GM21447 (cell line): ENCODE results near the gene CAPN1.

Experiments used
- ATAC-seq: cut with Tn5 transposase; IDR thresholded peaks from one replicate; pipeline ENCODE4 v1.9.1; 2021; ENCODE audit not compliant: unreplicated experiment

CAPN1 gene

GRCh38 chr11:65189191-65189590 is 7.5 kb downstream of the CAPN1 start:
- ATAC-seq, result no peak

GRCh38 chr11:65194564-65194963 is 12.8 kb downstream of the CAPN1 start:
- ATAC-seq, result no peak

DNA sequence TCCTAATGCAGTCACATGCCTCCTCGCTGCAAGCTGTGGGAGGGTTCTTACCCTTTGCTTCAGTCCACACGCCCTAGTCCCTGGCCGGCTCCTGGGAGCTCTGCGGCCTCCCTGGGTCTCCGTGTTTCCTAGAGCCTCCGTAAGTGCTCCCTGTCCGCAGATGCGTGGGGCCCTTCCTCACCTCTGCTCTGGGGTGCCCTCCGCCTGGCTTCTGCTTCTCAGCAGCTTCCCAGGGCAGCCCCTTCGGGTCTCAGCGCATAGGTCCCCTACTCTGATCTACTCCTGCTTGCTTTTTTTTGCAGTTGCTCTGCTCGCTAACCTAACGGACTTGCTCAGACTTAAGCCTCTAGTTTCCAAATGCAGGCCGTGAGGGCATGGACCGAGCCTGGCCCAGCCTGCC is 22.4 kb downstream of the CAPN1 start:
- no peak for ATAC-seq

DNA sequence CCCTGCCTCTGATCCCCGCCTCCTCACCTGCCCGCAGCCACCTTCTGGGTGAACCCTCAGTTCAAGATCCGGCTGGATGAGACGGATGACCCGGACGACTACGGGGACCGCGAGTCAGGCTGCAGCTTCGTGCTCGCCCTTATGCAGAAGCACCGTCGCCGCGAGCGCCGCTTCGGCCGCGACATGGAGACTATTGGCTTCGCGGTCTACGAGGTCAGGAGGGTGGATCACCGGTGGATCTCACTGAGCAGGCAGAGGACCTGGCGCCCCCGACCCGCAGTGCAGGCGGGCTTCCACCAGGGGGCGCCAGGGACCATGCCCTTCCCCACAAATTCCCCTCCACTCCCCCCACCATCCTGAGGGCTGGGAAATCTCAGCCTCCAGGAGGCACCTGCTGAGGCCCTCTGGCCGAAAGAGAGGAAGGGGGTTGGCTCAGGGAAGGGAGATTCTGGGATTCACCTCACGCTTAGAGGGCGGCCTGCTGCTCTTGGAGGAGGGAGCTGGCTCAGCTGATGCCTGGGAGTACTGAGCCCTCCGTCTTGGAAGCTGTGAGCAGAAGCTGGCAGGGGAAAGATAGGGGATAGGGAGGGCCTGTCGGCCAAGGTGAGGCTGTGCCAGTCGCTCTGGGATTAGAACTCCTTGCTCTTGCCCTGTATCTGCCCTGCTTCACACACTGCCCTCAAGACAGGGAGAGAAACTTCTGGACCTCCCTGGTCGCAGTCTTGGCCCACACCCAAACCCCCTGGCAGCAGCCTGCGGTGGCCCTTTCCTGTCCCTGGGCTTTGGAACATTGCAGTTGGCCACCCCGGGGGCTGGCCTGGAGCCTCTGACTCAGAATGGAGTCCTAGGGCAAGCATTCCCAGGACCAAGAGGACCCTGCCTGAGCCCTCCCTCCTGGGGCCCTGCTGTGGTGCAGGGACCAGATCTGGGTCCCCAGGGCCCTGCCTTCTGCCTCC is 23.2 kb downstream of the CAPN1 start:
- no peak for ATAC-seq

DNA sequence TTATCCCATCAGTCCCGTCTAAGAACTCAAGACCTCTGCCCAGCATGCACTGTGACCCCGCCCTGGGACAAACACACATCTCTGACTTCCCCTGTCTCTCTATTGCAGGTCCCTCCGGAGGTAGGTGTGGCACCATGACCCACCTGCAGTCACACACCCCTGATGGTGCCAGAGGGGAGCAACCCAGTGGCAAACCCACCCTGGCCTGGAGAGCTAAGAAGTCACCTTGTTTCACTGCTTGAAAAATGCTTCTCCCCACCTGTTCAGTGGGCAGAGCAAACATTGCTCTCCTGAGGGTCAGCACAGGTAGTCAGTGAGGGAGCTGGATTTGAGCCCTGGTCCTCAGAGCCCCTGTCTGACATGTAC is 23.9 kb downstream of the CAPN1 start:
- no peak for ATAC-seq

DNA sequence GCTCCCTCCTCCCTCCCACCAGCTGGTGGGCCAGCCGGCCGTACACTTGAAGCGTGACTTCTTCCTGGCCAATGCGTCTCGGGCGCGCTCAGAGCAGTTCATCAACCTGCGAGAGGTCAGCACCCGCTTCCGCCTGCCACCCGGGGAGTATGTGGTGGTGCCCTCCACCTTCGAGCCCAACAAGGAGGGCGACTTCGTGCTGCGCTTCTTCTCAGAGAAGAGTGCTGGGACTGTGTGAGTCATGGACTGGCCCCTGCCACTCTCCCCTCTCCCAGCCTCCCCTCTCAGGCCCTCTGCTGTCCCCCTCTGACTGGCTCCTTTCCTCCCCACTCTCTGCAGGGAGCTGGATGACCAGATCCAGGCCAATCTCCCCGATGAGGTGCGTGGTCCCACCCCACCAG is 24.7 kb downstream of the CAPN1 start:
- no peak for ATAC-seq

DNA sequence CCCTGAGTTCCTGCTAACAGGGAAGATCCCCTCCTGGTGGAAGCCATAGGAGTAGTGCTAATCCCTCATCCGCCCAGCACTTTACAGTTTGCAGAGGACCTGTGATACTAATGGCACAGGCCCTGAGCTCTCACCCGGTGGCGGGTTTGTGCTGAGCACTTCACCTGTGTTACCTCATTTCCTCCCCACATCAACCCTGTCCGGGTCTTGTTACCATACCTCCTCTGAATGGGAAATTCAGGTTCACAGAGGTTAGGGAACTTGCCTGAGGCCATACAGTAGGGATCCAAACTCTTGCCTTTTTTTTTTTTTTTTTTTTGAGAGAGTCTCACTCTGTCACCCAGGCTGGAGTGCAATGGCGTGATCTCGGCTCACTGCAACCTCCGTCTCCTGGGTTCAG is 25.2 kb downstream of the CAPN1 start:
- ATAC-seq, result no peak

- ATAC-seq, result no peak
Measured at GRCh38 chr11:65207918-65208784, 26.4 kb downstream of the CAPN1 start.

- ATAC-seq, result no peak
Measured at GRCh38 chr11:65208785-65209710, 27.3 kb downstream of the CAPN1 start.

- ATAC-seq, result no peak
Measured at GRCh38 chr11:65209711-65210360, 28.1 kb downstream of the CAPN1 start.

- ATAC-seq, result no peak
Measured at GRCh38 chr11:65210361-65210731, 28.6 kb downstream of the CAPN1 start.

- ATAC-seq, result no peak
Measured at GRCh38 chr11:65210748-65211147, 29.0 kb downstream of the CAPN1 start.

DNA sequence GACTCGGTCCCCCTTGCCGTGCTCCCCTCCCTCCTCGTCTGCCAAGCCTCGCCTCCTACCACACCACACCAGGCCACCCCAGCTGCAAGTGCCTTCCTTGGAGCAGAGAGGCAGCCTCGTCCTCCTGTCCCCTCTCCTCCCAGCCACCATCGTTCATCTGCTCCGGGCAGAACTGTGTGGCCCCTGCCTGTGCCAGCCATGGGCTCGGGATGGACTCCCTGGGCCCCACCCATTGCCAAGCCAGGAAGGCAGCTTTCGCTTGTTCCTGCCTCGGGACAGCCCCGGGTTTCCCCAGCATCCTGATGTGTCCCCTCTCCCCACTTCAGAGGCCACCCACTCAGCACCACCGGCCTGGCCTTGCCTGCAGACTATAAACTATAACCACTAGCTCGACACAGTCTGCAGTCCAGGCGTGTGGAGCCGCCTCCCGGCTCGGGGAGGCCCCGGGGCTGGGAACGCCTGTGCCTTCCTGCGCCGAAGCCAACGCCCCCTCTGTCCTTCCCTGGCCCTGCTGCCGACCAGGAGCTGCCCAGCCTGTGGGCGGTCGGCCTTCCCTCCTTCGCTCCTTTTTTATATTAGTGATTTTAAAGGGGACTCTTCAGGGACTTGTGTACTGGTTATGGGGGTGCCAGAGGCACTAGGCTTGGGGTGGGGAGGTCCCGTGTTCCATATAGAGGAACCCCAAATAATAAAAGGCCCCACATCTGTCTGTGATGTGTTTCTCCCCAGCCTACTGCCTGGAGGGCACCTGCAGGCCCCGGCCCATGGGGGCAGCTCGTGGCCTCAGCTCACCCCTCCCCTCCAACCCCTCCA is 29.8 kb downstream of the CAPN1 start:
- ATAC-seq, result no peak

GRCh38 chr11:65212226-65212801 is 30.6 kb downstream of the CAPN1 start:
- no peak for ATAC-seq

DNA sequence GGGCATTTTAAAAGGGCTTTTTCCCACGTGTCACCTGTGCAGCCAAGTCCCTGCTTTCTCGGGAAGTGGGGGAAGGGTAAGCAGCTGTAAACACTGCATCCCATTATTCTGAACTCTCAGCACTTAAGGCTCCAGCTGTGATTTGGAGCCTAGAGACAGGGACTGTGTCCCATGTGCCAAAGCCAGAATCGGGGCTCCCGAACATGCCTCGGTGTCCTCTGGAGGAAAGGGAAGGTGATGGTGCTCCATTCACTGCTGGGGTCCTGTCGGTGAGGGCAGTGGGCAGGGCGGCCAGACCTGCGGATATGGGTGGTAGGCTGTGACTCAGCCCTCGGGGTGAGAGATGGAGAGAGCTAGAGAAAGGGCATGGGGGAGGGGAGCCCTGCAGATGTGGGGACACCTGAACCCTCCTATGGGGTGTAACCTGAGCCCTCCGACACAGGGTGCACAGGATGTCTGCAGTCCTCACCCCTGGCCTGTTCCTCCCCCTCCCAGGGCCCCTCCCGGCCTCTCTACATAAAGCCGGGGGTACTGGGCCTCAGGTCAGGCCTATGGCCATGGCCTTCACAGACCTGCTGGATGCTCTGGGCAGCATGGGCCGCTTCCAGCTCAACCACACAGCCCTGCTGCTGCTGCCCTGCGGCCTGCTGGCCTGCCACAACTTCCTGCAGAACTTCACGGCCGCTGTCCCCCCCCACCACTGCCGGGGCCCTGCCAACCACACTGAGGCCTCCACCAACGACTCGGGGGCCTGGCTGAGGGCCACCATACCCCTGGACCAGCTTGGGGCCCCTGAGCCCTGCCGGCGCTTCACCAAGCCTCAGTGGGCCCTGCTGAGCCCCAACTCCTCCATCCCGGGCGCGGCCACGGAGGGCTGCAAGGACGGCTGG is 31.8 kb downstream of the CAPN1 start:
- ATAC-seq, result no peak

DNA sequence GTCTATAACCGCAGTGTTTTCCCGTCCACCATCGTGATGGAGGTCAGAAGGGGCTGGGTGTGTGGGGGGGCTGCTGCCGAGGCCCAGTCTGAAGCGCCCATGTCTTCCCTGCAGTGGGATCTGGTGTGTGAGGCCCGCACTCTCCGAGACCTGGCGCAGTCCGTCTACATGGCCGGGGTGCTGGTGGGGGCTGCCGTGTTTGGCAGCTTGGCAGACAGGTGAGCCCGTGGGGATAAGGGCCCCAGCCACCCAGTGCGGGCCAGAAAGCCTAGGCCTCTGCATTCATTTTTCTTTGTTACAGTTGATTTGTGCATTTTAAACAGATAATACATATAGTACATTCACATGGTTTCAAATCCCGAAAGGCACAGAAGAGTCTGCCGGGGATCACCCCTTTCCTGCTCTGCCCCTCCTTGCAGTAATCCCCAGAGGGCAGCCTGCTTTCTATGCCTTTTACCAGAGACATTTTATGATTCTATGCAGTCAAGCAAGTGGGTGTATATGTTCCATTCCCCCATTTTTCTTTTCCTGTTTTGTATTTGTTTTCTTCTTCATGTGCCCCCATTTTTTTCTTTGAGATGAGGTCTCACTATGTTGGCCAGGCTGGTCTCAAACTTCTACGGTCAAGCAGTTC is 32.6 kb downstream of the CAPN1 start:
- ATAC-seq, result no peak

DNA sequence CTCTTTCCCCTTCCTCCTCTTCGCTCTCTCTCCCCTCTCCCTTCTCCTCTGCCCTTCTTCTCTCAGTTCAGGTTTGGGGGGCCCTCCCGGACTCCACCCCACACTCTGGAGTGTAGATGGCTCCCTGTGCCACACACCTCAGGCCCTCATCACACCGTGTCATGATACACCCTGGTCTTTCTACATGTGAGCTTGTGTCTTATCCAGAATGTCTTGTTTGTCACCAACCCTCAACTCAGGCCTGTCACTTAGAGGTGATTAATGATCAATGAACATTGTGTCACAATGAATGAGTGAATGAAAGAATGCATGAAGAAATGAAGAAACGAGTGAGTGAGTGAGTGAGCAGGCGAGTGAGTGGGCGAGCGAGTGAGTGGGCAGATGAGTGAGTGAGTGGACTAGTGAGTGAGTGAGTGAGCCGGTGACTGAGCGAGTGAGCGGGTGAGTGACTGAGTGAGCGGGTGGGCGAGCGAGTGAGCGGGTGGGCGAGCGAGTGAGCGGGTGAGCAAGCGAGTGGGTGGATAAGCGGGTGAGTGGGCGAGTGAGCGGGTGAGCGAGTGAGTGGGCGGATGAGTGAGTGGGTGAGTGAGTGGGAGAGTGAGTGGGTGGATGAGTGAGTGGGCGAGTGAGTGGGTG is 33.8 kb downstream of the CAPN1 start:
- no peak for ATAC-seq
